Activated T-cell treated with anti-CD3 and anti-CD28 coated beads for 24 hours (primary cell): Measurements from ENCODE around the gene CCDC30.
"Not testable (repeated sequence)": the region's sequence is repeated elsewhere in the genome, so short reads cannot be mapped to it uniquely, and the experiment has no call there.

ENCODE experiments used
- DNase-seq: peaks from one replicate; pipeline ENCODE4 v3.0.0-alpha.2; 2020; ENCODE audit warnings: low read depth

CCDC30 gene

GRCh38 chr1:42657981-42658876, 195.1 kb downstream of the CCDC30 start, which contains the start of gene PPIH:
PPIH (plus strand) TSS chr1:42658423; CDS start chr1:42658447, 24 bp downstream.
- peak; percentile 94 for DNase-seq

- no peak for DNase-seq
Observed at GRCh38 chr1:42658877-42659337, 195.8 kb downstream of the CCDC30 start.

- DNase-seq, result no peak
Observed at GRCh38 chr1:42660907-42661500, 197.9 kb downstream of the CCDC30 start.

- no peak for DNase-seq
Observed at GRCh38 chr1:42669936-42670335, 206.8 kb downstream of the CCDC30 start.

GRCh38 chr1:42670425-42670824, 207.3 kb downstream of the CCDC30 start:
- no peak for DNase-seq

- no peak for DNase-seq
Observed at GRCh38 chr1:42674214-42674613, 211.1 kb downstream of the CCDC30 start.

- DNase-seq, result no peak
Observed at GRCh38 chr1:42674682-42675081, 211.6 kb downstream of the CCDC30 start.

- DNase-seq, result no peak
Observed at GRCh38 chr1:42675467-42675866, 212.4 kb downstream of the CCDC30 start.

- no peak for DNase-seq
Observed at GRCh38 chr1:42676534-42677087, 213.5 kb downstream of the CCDC30 start.

GRCh38 chr1:42679364-42679983, 216.4 kb downstream of the CCDC30 start:
- DNase-seq, result no peak

- no peak for DNase-seq
Observed at GRCh38 chr1:42680055-42680454, 217.0 kb downstream of the CCDC30 start.

GRCh38 chr1:42680921-42681683, 218.0 kb downstream of the CCDC30 start:
- DNase-seq, result no peak

GRCh38 chr1:42681741-42682483, 218.8 kb downstream of the CCDC30 start, which contains the start of gene YBX1:
YBX1 (plus strand) TSS chr1:42682418; CDS start chr1:42682566, 148 bp downstream.
- peak; percentile 92 for DNase-seq

GRCh38 chr1:42682484-42682738, 219.3 kb downstream of the CCDC30 start:
- not testable (repeated sequence) for DNase-seq

GRCh38 chr1:42682739-42683531, 219.8 kb downstream of the CCDC30 start:
- DNase-seq, result peak; percentile 51

- DNase-seq, result no peak
Observed at GRCh38 chr1:42684139-42684538, 221.1 kb downstream of the CCDC30 start.

- DNase-seq, result no peak
Observed at GRCh38 chr1:42686418-42686817, 223.3 kb downstream of the CCDC30 start.

- DNase-seq, result no peak
Observed at GRCh38 chr1:42689912-42690311, 226.8 kb downstream of the CCDC30 start.

- DNase-seq, result no peak
Observed at GRCh38 chr1:42690477-42691156, 227.5 kb downstream of the CCDC30 start.

GRCh38 chr1:42691157-42691498, 228.0 kb downstream of the CCDC30 start:
- DNase-seq, result no peak
